Fibroblast of lung (primary cell): ENCODE measurements around the gene PRKAR1B. TPM values are rescaled to one million over a fixed set of nuclear protein-coding genes. Genes with fewer than 3 reads are reported as not detected.

Experiments used
- DNase-seq, 2 donors: peaks; one replicate each; pipeline versions ENCODE4 v3.0.0 to v3.0.0-alpha.2; 2010; ENCODE audit warnings: low read depth in 2 of 2
- H2AFZ ChIP-seq: 2 replicates; pipeline ENCODE4 v1.5.1; 2012; ENCODE audit warnings: low read length, control low read depth, inconsistent platforms
- H3K27ac ChIP-seq: 2 replicates; pipeline ENCODE4 v1.5.1; 2011; ENCODE audit warnings: low read length, control low read depth; ENCODE audit not compliant: insufficient read depth
- H3K27me3 ChIP-seq: 2 replicates; pipeline ENCODE4 v1.5.1; 2011; ENCODE audit warnings: mild to moderate bottlenecking, low read length; ENCODE audit not compliant: control insufficient read depth, insufficient read depth
- H3K36me3 ChIP-seq: 2 replicates; pipeline ENCODE4 v1.5.1; 2011; ENCODE audit warnings: low read length; ENCODE audit not compliant: control insufficient read depth, insufficient read depth
- H3K4me1 ChIP-seq: 2 replicates; pipeline ENCODE4 v1.5.1; 2011; ENCODE audit warnings: low read length; ENCODE audit not compliant: control insufficient read depth, insufficient read depth; ENCODE audit errors: extremely low read depth
- H3K4me2 ChIP-seq: 2 replicates; pipeline ENCODE4 v1.5.1; 2011; ENCODE audit warnings: low read length, control low read depth; ENCODE audit not compliant: insufficient read depth; ENCODE audit errors: extremely low read depth
- H3K4me3 ChIP-seq, 4 experiments: fragments of 200-600 bp in 1 of 4; sonication (generic) in 1 of 4; replicated peaks in 1 of 4; 2 replicates each; pipeline ENCODE4 v1.5.1; 2011 to 2016; ENCODE audit warnings: low read length in 4 of 4, low read depth in 3 of 4, mild to moderate bottlenecking in 3 of 4, control low read depth in 2 of 4, inconsistent platforms in 1 of 4, mixed read lengths in 1 of 4; ENCODE audit not compliant: insufficient read depth in 1 of 4; ENCODE audit errors: control extremely low read depth in 1 of 4
- H3K79me2 ChIP-seq: 2 replicates; pipeline ENCODE4 v1.5.1; 2012; ENCODE audit warnings: mild to moderate bottlenecking, low read length, inconsistent platforms; ENCODE audit not compliant: control insufficient read depth, insufficient read depth
- H3K9ac ChIP-seq: 2 replicates; pipeline ENCODE4 v1.5.1; 2011; ENCODE audit warnings: mild to moderate bottlenecking, low read length, control low read depth; ENCODE audit not compliant: insufficient read depth
- H3K9me3 ChIP-seq: 2 replicates; pipeline ENCODE4 v1.5.1; 2012; ENCODE audit warnings: low read depth, low read length; ENCODE audit not compliant: control insufficient read depth, insufficient read depth
- H4K20me1 ChIP-seq: 2 replicates; pipeline ENCODE4 v1.5.1; 2011; ENCODE audit warnings: low read length; ENCODE audit not compliant: control insufficient read depth, insufficient read depth; ENCODE audit errors: extremely low read depth
- CTCF ChIP-seq, 2 donors: IDR thresholded peaks in 1 of 2; conservative IDR thresholded peaks in 1 of 2; 1 replicate in 1 of 2; 2 replicates in 1 of 2; pipeline ENCODE4 v1.5.1; 2011 to 2012; ENCODE audit warnings: low read length in 2 of 2, control low read depth in 1 of 2, inconsistent platforms in 1 of 2, low read depth in 1 of 2, mild to moderate bottlenecking in 1 of 2
- EZH2 ChIP-seq: IDR thresholded peaks from 2 replicates; pipeline ENCODE4 v1.5.1; 2012; ENCODE audit warnings: low read length, control low read depth, mild to moderate bottlenecking; ENCODE audit errors: missing control alignments
- polyA plus RNA-seq, 2 donors: library from polyadenylated mRNA; depleted of rRNA in 1 of 2; stranded (reverse) in 1 of 2; unstranded in 1 of 2; fragments of >200 nt; gene quantifications; 2 replicates each; pipeline ENCODE4 v1.2.1, GENCODE V29; 2011 to 2012; ENCODE audit warnings: missing spikeins in 1 of 2
- total RNA-seq: library from RNA; depleted of rRNA; stranded (reverse); fragments of >200 nt; gene quantifications from 2 replicates; pipeline ENCODE4 v1.2.1, GENCODE V29; 2014

The PRKAR1B gene
- total and polyA plus RNA-seq, 2 donors (not counting 1 experiment from before 2014, with no cell fraction given), result 12.7 to 14.5 TPM

GRCh38 chr7:582081-582835 is 144.8 kb downstream of the PRKAR1B start:
- H2AFZ ChIP-seq, result no peak overlapping the region
- no peaks in the 10 kb centered on the region for H3K79me2 ChIP-seq
- H3K4me3 ChIP-seq, result no peak overlapping the region
- H3K9ac ChIP-seq, result no peak overlapping the region
- TF ChIP-seq EZH2 (no peak), CTCF (conservative IDR thresholded peaks at IDR 0.05 in 1 of 2, IDR thresholded peaks at IDR 0.05 in 1 of 2; ENCODE audit: low read depth in 1 of 2, low read length in 2 of 2) (no peak)
- no peaks in the 10 kb centered on the region for H3K4me1 ChIP-seq
- H3K27ac ChIP-seq, result no peak overlapping the region
- H3K27me3 ChIP-seq, result no peaks in the 10 kb centered on the region
- no peaks in the 10 kb centered on the region for H3K9me3 ChIP-seq
- H4K20me1 ChIP-seq, result no peaks in the 10 kb centered on the region
- no peak for DNase-seq
- no peak overlapping the region for H3K4me2 ChIP-seq
- no peaks in the 10 kb centered on the region for H3K36me3 ChIP-seq

- Histone ChIP-seq H3K9me3 (no peaks in the 10 kb centered on the region), H3K4me2 (no peak overlapping the region), H3K9ac (no peak overlapping the region), H4K20me1 (no peaks in the 10 kb centered on the region), H3K4me1 (no peaks in the 10 kb centered on the region), H3K4me3 (no peak overlapping the region), H3K27me3 (no peaks in the 10 kb centered on the region), H2AFZ (no peak overlapping the region), H3K79me2 (no peaks in the 10 kb centered on the region), H3K27ac (no peak overlapping the region), H3K36me3 (no peaks in the 10 kb centered on the region)
- TF ChIP-seq CTCF (conservative IDR thresholded peaks at IDR 0.05 in 1 of 2, IDR thresholded peaks at IDR 0.05 in 1 of 2; ENCODE audit: low read depth in 1 of 2, low read length in 2 of 2), result no peak
- TF ChIP-seq EZH2, result no peak
- no peak for DNase-seq
Observed at GRCh38 chr7:578386-578785, 148.7 kb downstream of the PRKAR1B start.

- Histone ChIP-seq H3K9ac (no peak overlapping the region), H3K9me3 (no peaks in the 10 kb centered on the region), H3K4me2 (no peak overlapping the region), H3K79me2 (no peaks in the 10 kb centered on the region), H3K27ac (no peak overlapping the region), H2AFZ (no peak overlapping the region), H3K36me3 (no peaks in the 10 kb centered on the region), H3K27me3 (no peaks in the 10 kb centered on the region), H3K4me1 (no peaks in the 10 kb centered on the region), H4K20me1 (no peaks in the 10 kb centered on the region), H3K4me3 (no peak overlapping the region)
- TF ChIP-seq EZH2 (no peak), CTCF (conservative IDR thresholded peaks at IDR 0.05 in 1 of 2, IDR thresholded peaks at IDR 0.05 in 1 of 2; ENCODE audit: low read depth in 1 of 2, low read length in 2 of 2) (no peak)
- no peak for DNase-seq
Observed at GRCh38 chr7:577741-578370, 149.2 kb downstream of the PRKAR1B start.
